ENCODE results near the gene UNC80. TPM values are rescaled to one million over a fixed set of nuclear protein-coding genes. Genes with fewer than 3 reads are reported as not detected.

The UNC80 gene
- total and polyA plus RNA-seq, 2 of the 13 experiments (the other 11 are each of a cell fraction or from before 2014, with no cell fraction given): not detected

GRCh38 chr2:210002158-210003157 is 230.8 kb downstream of the UNC80 start, which contains the start of gene RPE (continued):
- TF ChIP-seq ZNF567 (CRISPR knock-in tag; IDR thresholded peaks at IDR 0.05; ENCODE audit: borderline replicate concordance) (no peak; the same call in 1 of the 2 replicates), MTA1 (CRISPR knock-in tag; IDR thresholded peaks at IDR 0.05; ENCODE audit: borderline replicate concordance) (peak; percentile 20; the same call in 1 of the 2 replicates), RFXANK (CRISPR knock-in tag; IDR thresholded peaks at IDR 0.05) (no peak), ZNF773 (CRISPR knock-in tag; IDR thresholded peaks at IDR 0.05; ENCODE audit: borderline replicate concordance) (no peak), ZBTB3 (CRISPR knock-in tag; IDR thresholded peaks at IDR 0.05; ENCODE audit: borderline replicate concordance, low read depth) (peak; percentile 32; the same call in 1 of the 2 replicates), THAP7 (CRISPR knock-in tag; IDR thresholded peaks at IDR 0.05) (peak; percentile 89), ZNF350 (CRISPR knock-in tag; IDR thresholded peaks at IDR 0.05; ENCODE audit: borderline replicate concordance, low read depth) (peak; percentile 58; the same call in 1 of the 2 replicates), ZNF792 (CRISPR knock-in tag; IDR thresholded peaks at IDR 0.05) (peak; percentile 64; the same call in 1 of the 2 replicates), ZNF879 (CRISPR knock-in tag; IDR thresholded peaks at IDR 0.05) (0 out of 2 replicates have a peak, but pooled peaks have one; percentile 76), MTF2 (CRISPR knock-in tag; IDR thresholded peaks at IDR 0.05; ENCODE audit: borderline replicate concordance) (peak; percentile 28), ISL2 (CRISPR knock-in tag; IDR thresholded peaks at IDR 0.05) (no peak; the same call in 1 of the 2 replicates), TGIF2 (CRISPR knock-in tag; IDR thresholded peaks at IDR 0.05) (no peak; the same call in none of the 2 replicates), ZSCAN5A (CRISPR knock-in tag; IDR thresholded peaks at IDR 0.05; ENCODE audit: borderline replicate concordance) (no peak), ZNF747 (CRISPR knock-in tag; IDR thresholded peaks at IDR 0.05; ENCODE audit: borderline replicate concordance) (no peak), KLF13 (CRISPR knock-in tag; IDR thresholded peaks at IDR 0.05) (no peak), ZNF331 (CRISPR knock-in tag; IDR thresholded peaks at IDR 0.05) (no peak; the same call in 1 of the 2 replicates), ZBTB33 (CRISPR knock-in tag; IDR thresholded peaks at IDR 0.05) (no peak), TP53 (CRISPR knock-in tag; conservative IDR thresholded peaks at IDR 0.05) (no peak), ZNF460 (CRISPR knock-in tag; IDR thresholded peaks at IDR 0.05; ENCODE audit: borderline replicate concordance) (no peak), ZNF598 (CRISPR knock-in tag; IDR thresholded peaks at IDR 0.05; ENCODE audit: borderline replicate concordance) (peak; percentile 99)
- TF ChIP-seq, protein P1, sequence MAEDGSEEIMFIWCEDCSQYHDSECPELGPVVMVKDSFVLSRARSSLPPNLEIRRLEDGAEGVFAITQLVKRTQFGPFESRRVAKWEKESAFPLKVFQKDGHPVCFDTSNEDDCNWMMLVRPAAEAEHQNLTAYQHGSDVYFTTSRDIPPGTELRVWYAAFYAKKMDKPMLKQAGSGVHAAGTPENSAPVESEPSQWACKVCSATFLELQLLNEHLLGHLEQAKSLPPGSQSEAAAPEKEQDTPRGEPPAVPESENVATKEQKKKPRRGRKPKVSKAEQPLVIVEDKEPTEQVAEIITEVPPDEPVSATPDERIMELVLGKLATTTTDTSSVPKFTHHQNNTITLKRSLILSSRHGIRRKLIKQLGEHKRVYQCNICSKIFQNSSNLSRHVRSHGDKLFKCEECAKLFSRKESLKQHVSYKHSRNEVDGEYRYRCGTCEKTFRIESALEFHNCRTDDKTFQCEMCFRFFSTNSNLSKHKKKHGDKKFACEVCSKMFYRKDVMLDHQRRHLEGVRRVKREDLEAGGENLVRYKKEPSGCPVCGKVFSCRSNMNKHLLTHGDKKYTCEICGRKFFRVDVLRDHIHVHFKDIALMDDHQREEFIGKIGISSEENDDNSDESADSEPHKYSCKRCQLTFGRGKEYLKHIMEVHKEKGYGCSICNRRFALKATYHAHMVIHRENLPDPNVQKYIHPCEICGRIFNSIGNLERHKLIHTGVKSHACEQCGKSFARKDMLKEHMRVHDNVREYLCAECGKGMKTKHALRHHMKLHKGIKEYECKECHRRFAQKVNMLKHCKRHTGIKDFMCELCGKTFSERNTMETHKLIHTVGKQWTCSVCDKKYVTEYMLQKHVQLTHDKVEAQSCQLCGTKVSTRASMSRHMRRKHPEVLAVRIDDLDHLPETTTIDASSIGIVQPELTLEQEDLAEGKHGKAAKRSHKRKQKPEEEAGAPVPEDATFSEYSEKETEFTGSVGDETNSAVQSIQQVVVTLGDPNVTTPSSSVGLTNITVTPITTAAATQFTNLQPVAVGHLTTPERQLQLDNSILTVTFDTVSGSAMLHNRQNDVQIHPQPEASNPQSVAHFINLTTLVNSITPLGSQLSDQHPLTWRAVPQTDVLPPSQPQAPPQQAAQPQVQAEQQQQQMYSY (CRISPR knock-in tag; IDR thresholded peaks at IDR 0.05): no peak; the same call in 1 of the 2 replicates
